Nucleus accumbens (tissue), 56 donors: ENCODE results near the gene TYMP.
A peak's percentile ranks its signal among the peaks of the same experiment; 100 is the strongest.

Experiments used
- DNase-seq, 56 donors: peaks; one replicate each; lab custom pipeline; 2025; lab: John Stamatoyannopoulos, UW

TYMP gene

GRCh38 chr22:50563413-50564160, 33.8 kb upstream of the TYMP start:
- peak in 5 of 56 donors; percentile 8 to 30 (median 16) for DNase-seq

DNA sequence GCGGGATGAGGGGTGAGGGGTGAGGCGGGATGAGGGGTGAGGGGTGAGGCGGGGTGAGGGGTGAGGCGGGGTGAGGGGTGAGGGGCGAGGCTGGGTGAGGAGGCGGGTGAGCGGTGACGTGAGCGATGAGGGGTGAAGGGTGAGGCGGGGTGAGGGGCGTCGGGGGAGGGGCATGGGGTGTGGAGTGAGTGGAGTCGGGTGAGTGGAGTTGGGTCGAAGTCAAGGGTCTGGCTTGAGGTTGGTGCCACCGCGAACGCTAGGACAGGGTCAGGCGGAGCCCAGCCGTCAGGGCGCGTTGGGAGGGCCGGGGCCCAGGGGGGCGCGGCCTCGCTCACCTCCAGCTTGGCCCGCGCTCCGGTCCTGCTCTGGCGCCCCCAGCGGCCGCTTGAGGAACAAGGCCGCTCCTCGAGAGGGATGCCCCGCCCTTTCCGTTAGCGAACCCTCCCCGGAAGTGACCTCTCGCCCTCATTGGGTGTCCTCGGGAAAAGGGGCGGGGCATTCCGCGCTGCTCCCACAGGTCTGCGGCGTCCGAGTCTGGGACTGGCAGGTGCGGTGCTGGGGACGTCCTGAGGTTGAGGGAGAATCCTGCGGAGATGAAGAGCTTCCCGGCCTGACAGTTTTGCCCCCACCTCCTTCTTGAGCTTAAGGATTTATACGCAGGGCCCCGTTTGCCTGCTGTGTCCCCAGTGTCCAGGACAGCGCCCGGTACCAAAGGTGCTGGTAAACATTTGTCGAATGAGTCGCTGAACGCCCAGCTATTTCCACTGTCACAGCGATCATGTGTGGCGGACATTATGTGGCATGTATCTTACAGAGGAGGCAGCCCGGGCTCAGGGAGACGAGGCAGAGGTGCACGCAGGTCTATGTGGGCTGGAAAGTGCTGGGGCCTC, 33.0 kb upstream of the TYMP start, which contains the start of gene SYCE3:
TSS of gene SYCE3 (minus strand) at position 397 of the 890 bp plus-strand sequence. CDS start 6,514 bp downstream, outside the sequence.
- peak; percentile 33 to 97 (median 90) for DNase-seq

DNA sequence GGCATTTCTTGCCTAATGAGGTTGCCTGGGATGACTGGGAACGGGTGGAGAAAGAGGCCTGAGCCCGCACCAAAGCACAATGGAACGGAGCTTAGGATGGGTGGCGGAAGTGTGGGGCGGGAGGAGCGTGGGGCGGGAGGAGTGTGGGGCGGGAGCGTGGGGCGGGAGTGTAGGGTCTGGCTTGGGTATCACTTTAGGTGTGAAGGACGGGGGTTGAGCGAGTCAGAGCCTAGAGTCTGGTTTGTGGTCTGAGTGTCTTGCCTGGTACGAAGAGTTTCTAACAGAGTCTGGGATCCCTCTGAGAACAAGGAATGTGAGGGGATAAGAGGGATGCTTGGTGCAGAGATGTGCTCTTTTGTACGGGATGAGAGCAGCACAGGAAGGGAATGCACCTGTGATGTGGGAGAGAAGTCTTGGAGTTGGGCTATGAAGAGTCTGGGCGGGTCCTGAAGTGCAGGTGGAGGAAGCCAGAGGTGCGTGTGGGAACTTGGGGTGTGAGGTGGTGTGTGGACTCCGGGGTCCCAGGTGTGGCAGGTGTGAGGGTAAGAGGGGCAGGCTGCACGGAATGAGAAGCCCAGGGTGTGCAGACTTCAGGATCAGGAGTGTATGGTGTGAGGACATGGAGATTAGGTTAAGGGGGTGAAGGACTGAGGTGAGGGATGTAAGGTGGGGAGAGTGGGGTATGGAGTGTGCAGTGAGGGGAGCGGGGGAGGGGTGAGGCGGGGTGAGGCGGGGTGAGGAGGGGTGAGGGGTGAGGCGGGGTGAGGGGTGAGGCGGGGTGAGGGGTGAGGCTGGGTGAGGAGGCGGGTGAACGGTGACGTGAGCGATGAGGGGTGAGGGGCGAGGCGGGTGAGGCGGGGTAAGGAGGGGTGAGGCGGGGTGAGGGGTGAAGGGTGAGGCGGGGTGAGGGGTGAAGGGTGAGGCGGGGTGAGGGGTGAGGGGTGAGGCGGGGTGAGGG, 31.9 kb upstream of the TYMP start:
- no peak for DNase-seq

DNA sequence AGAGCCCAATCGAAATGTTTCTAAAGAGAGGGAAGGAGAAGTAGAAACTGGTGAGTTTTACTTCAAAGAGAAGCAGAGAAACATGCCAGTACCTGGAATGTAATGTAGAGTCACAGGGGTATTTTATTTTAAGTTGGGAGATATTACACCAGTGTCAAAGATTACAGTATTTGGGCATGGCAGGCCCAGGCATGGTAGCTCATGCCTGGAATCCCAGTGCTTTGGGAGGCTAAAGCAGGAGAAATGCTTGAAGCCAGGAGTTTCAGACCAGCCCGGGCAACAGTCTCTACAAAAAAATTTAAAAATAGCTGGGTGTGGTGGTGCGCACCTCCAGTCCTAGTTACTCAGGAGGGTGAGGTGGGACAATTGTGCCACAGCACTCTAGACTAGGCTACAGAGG, 30.2 kb upstream of the TYMP start:
- DNase-seq, result no peak

DNA sequence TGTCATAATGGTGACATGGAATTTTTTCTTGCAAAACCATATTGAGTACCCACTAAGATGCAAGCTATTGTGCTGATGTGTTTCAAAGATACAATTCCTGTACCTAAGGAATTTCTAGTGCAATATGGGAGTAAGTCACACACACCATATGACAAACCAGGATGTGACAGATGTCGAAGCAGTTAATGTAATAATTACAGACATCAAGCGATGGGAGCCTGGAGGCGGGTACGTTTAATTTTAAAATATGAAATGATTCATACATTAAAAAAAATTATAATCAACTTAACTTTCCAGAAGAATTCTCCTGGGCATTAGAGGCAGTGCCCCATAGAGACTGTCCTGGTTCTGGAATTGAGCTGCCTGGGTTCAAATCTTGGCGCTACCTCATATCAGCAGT, 26.9 kb upstream of the TYMP start:
- DNase-seq, result no peak

DNA sequence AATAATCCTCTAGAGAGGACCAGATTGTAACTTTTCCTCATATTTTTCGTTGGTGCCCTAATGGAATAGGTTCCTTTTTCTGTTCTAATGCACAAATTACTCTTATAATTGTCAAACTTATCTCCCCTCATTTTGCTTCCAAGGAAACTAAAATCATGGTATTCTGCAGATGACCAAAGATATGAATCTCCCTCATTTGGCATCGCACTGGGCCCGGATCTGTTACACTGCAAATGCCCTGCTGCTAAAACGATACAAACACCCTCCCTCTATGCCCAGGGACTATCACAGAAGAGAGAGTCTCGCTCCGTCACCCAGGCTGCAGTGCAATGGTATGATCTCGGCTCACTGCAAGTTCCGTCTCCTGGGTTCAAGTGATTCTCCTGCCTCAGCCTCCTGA, 23.5 kb upstream of the TYMP start:
- no peak for DNase-seq

- DNase-seq, result no peak
These were observed 21.4 kb upstream of the TYMP start for GRCh38 chr22:50551160-50551752.

DNA sequence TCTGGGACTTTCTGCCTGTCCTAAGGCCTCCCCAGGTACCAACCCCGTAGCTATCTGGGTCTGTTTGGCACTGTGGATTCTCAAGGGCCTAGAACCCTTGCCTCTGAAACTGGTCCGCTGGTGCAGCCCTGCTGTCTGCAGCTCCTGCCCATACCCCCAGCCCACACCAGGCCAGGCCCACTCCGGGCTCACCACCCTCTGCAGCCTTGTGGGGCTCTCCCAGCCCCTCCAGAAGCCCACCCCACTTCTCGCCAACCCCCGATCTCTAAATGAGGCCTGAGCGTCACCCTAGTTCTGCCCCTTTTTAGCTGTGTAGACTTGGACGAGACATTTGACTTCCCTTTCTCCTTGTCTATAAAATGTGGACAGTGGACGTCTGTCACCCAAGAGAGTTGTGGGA, 20.6 kb upstream of the TYMP start:
- DNase-seq, result no peak

- no peak for DNase-seq
These were observed 19.3 kb upstream of the TYMP start for GRCh38 chr22:50548921-50549790.

DNA sequence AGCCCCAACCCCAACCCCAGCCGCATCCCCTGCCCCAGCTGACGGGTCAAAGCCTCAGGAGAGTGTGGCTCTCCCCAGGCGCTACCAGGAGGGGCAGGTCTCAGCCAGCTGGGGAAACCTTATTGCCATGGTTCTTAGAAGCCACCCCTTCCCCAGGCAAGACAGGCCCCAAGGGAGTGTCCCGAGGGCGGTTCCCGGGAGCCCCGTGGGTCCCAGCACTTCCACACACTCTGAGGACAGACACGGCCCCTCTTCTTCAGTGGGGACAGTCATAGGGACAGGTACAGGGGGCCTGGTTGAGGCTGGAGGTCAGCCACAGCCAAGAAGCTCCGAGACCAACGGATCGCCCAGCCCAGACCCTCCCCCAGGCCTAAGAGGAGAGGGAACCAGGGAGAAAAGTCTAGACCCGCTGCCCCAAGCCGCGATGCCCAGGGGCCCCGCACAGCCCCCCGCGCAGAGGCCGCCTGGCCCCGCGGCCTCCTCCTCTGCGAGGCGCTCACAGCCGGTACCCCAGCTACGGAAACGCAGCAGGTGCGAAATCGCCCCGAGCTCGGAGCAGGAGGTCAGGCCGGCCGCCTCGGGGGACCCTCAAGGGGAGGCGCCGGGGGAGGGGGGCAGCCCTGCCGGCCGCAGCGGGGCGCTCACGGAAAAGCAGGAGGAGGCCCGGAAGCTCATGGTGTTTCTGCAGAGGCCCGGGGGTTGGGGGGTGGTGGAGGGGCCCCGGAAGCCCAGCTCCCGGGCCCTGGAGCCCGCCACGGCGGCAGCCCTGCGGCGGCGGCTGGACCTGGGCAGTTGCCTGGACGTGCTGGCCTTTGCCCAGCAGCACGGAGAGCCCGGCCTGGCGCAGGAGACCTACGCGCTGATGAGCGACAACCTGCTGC, 18.5 kb upstream of the TYMP start:
- DNase-seq, result no peak

- no peak for DNase-seq
These were observed 17.6 kb upstream of the TYMP start for GRCh38 chr22:50547263-50547985.

- DNase-seq, result no peak
These were observed 16.8 kb upstream of the TYMP start for GRCh38 chr22:50546326-50547262.

- DNase-seq, result no peak
These were observed 15.9 kb upstream of the TYMP start, which contains the start of gene KLHDC7B for GRCh38 chr22:50545522-50546325. Gene KLHDC7B, plus strand, starts transcription at chr22:50545899. Its CDS starts 345 bp downstream, at chr22:50546244.

- DNase-seq, result no peak
These were observed 15.0 kb upstream of the TYMP start for GRCh38 chr22:50544746-50545253.
